Upper lobe of left lung (tissue), 6 donors: ENCODE measurements around the gene SLC39A5. TPM values are rescaled to one million over a fixed set of nuclear protein-coding genes. Genes with fewer than 3 reads are reported as not detected.
A peak's percentile ranks its signal among the peaks of the same experiment; 100 is the strongest.

Source experiments
- ATAC-seq, 2 donors: fragments of 200-7000 bp; cut with Tn5 transposase; one replicate each; pipeline ENCODE4 v1.9.1; 2022; ENCODE audit warnings: mild to moderate bottlenecking in 2 of 2, moderate library complexity in 2 of 2; ENCODE audit not compliant: low FRiP score in 2 of 2
- DNase-seq, 2 donors: peaks; one replicate each; pipeline ENCODE4 v3.0.0-alpha.2; 2019 to 2020
- H3K27ac ChIP-seq, 4 donors: fragments of 200-600 bp; sonication (generic); one replicate each; pipeline ENCODE4 v1.5.1; 2016 to 2019
- H3K27me3 ChIP-seq, 4 donors: fragments of 200-600 bp; sonication (generic); one replicate each; pipeline ENCODE4 v1.5.1; 2017 to 2019
- H3K36me3 ChIP-seq, 4 donors: fragments of 200-600 bp; sonication (generic); one replicate each; pipeline ENCODE4 v1.5.1; 2016 to 2019
- H3K4me1 ChIP-seq, 4 donors: fragments of 200-600 bp; sonication (generic); one replicate each; pipeline ENCODE4 v1.5.1; 2018 to 2019
- H3K4me3 ChIP-seq, 4 donors: fragments of 200-600 bp; sonication (generic); one replicate each; pipeline ENCODE4 v1.5.1; 2017 to 2019; ENCODE audit warnings: mild to moderate bottlenecking in 2 of 4, moderate library complexity in 1 of 4
- H3K9me3 ChIP-seq, 4 donors: fragments of 200-600 bp; sonication (generic); one replicate each; pipeline ENCODE4 v1.5.1; 2018 to 2019
- EP300 ChIP-seq, 4 donors: sonication (generic); formaldehyde crosslinking; IDR thresholded peaks; one replicate each; pipeline ENCODE4 v1.5.1; 2017; ENCODE audit warnings: antibody characterized with exemption in 4 of 4, control low read depth in 2 of 4
- POLR2A ChIP-seq, 4 donors: fragments of 450-650 bp; IDR thresholded peaks; one replicate each; pipeline ENCODE4 v1.5.1; 2016 to 2017; ENCODE audit warnings: antibody characterized with exemption in 4 of 4, mild to moderate bottlenecking in 2 of 4
- POLR2AphosphoS5 ChIP-seq, 2 donors: sonication (generic); formaldehyde crosslinking; IDR thresholded peaks; one replicate each; pipeline ENCODE4 v1.5.1; 2017; ENCODE audit warnings: antibody characterized with exemption in 2 of 2
- WGBS, 2 donors: methylation state at CpG; one replicate each; pipeline ENCODE4 v1.1.5; 2017 to 2018; 5-methylcytosine and 5-hydroxymethylcytosine counted together
- total RNA-seq, 6 donors: library from RNA; depleted of rRNA in 4 of 6; stranded (reverse); fragments of >200 nt in 4 of 6; gene quantifications; one replicate each; pipeline versions ENCODE4 v1.1.0 to v1.2.1, GENCODE V29; 2016 to 2021
- TF ChIP-seq, protein P1 (sequence below), 6 experiments: fragments of 450-650 bp in 4 of 6; fragments of 200-600 bp in 2 of 6; sonication (generic) in 2 of 6; IDR thresholded peaks; one replicate each; pipeline ENCODE4 v1.5.1; 2016 to 2019; ENCODE audit warnings: antibody characterized with exemption in 6 of 6
- donor health status: DM: no; HTN: no; CAD: no; lungs with moderate emphysema.
- donor health status: DM: no; HTN: yes; CAD: no; lungs with severe emphysema.

The SLC39A5 gene
- total RNA-seq, 6 donors from 2014 or later, result 0.37 to 1.2 (median 1.1) TPM; not detected in 3

DNA sequence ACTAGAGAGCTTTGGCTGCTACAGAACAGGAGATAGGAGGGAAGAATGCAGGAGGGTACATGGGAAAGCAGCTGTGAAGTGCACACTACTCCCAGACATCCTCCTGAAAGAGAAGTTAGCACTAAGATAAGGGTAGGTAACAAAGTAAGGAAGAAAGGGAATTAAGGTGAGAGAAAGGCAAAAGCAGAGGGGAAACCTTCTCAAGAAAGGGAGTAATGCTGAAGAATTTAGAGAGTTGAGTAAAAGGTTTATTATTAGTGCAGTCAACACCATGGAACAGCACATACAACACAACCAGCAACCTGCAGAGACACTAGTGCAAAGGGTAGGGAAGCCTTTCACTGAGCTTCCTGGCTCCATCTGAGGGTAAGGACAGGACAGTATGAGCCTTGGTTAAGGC lies 25.6 kb upstream of the SLC39A5 start:
- Histone ChIP-seq H3K27ac (no peak overlapping the region), H3K27me3 (no peaks in the 10 kb centered on the region), H3K4me1 (peaks cover 0 to 4% (median 0%) of the 10 kb centered on the region in 4 donors), H3K36me3 (peaks cover 24 to 50% (median 38%) of the 10 kb centered on the region in 4 donors), H3K9me3 (no peaks in the 10 kb centered on the region), H3K4me3 (no peak overlapping the region)
- no peak for DNase-seq
- no peak for ATAC-seq
- TF ChIP-seq EP300 (IDR thresholded peaks at IDR 0.05) (no peak), POLR2A (IDR thresholded peaks at IDR 0.05) (no peak), POLR2AphosphoS5 (IDR thresholded peaks at IDR 0.05) (no peak)
- TF ChIP-seq, protein P1, sequence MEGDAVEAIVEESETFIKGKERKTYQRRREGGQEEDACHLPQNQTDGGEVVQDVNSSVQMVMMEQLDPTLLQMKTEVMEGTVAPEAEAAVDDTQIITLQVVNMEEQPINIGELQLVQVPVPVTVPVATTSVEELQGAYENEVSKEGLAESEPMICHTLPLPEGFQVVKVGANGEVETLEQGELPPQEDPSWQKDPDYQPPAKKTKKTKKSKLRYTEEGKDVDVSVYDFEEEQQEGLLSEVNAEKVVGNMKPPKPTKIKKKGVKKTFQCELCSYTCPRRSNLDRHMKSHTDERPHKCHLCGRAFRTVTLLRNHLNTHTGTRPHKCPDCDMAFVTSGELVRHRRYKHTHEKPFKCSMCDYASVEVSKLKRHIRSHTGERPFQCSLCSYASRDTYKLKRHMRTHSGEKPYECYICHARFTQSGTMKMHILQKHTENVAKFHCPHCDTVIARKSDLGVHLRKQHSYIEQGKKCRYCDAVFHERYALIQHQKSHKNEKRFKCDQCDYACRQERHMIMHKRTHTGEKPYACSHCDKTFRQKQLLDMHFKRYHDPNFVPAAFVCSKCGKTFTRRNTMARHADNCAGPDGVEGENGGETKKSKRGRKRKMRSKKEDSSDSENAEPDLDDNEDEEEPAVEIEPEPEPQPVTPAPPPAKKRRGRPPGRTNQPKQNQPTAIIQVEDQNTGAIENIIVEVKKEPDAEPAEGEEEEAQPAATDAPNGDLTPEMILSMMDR (IDR thresholded peaks at IDR 0.05), result no peak

GRCh38 chr12:56205445-56205844 lies 24.4 kb upstream of the SLC39A5 start:
- Histone ChIP-seq H3K4me1 (peaks cover 0 to 4% (median 0%) of the 10 kb centered on the region in 4 donors), H3K27ac (peak overlapping the region in 1 of 4 donors; percentile 16), H3K4me3 (no peak overlapping the region), H3K36me3 (peaks cover 32 to 62% (median 49%) of the 10 kb centered on the region in 4 donors), H3K9me3 (no peaks in the 10 kb centered on the region), H3K27me3 (no peaks in the 10 kb centered on the region)
- TF ChIP-seq, protein P1 (IDR thresholded peaks at IDR 0.05), result no peak
- TF ChIP-seq EP300 (IDR thresholded peaks at IDR 0.05) (no peak), POLR2A (IDR thresholded peaks at IDR 0.05) (no peak), POLR2AphosphoS5 (IDR thresholded peaks at IDR 0.05) (no peak)
- no peak for ATAC-seq
- no peak for DNase-seq

GRCh38 chr12:56206452-56207166 lies 23.2 kb upstream of the SLC39A5 start:
- WGBS, 2 donors, result 72 to 79% methylated on average over 10 to 11 of the region's 14 CpGs
- H3K9me3 ChIP-seq, result no peaks in the 10 kb centered on the region
- no peaks in the 10 kb centered on the region for H3K27me3 ChIP-seq
- peaks cover 0 to 4% (median 0%) of the 10 kb centered on the region in 4 donors for H3K4me1 ChIP-seq
- ATAC-seq (peak in 1 of 2 donors; percentile 82), DNase-seq (peak in 1 of 2 donors; percentile 62)
- H3K36me3 ChIP-seq, result peaks cover 40 to 74% (median 59%) of the 10 kb centered on the region in 4 donors
- H3K4me3 ChIP-seq, result no peak overlapping the region
- TF ChIP-seq, protein P1 (IDR thresholded peaks at IDR 0.05), result peak; percentile 35 to 63 (median 40)
- no peak for TF ChIP-seq POLR2A (IDR thresholded peaks at IDR 0.05)
- H3K27ac ChIP-seq, result no peak overlapping the region

GRCh38 chr12:56208006-56208405 lies 21.8 kb upstream of the SLC39A5 start:
- DNase-seq (no peak), ATAC-seq (no peak)
- H3K4me1 ChIP-seq, result no peaks in the 10 kb centered on the region
- no peaks in the 10 kb centered on the region for H3K27me3 ChIP-seq
- 91 to 99% methylated on average over 6 of the region's 6 CpGs for WGBS, 2 donors
- H3K36me3 ChIP-seq, result peaks cover 52 to 88% (median 73%) of the 10 kb centered on the region in 4 donors
- no peak overlapping the region for H3K4me3 ChIP-seq
- TF ChIP-seq POLR2AphosphoS5 (IDR thresholded peaks at IDR 0.05) (no peak), POLR2A (IDR thresholded peaks at IDR 0.05) (no peak), EP300 (IDR thresholded peaks at IDR 0.05) (no peak)
- TF ChIP-seq, protein P1 (IDR thresholded peaks at IDR 0.05), result no peak
- no peaks in the 10 kb centered on the region for H3K9me3 ChIP-seq
- no peak overlapping the region for H3K27ac ChIP-seq

DNA sequence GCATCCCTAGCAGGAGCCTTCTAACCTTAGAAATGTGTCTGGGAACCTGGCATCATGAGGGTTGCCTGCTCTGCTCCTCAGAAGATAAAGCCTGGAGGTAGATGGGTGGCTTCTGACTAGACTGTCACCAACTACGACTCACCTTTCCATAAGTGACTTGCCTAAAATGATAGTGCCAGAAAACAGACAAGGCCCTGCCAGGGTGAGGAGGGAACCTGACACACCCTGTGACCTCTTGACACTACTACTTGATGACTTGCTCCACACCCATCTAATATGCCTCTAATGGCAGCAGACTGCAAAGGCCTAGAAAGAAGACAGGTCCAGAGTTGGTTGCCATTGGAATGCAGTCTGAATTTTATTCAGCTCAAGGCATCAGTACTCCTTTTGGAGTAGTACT lies 17.5 kb upstream of the SLC39A5 start:
- no peaks in the 10 kb centered on the region for H3K27me3 ChIP-seq
- no peaks in the 10 kb centered on the region for H3K9me3 ChIP-seq
- no peak for DNase-seq
- H3K4me1 ChIP-seq, result peaks cover 0 to 1% (median 0%) of the 10 kb centered on the region in 4 donors
- no peak overlapping the region for H3K27ac ChIP-seq
- TF ChIP-seq POLR2AphosphoS5 (IDR thresholded peaks at IDR 0.05) (no peak), POLR2A (IDR thresholded peaks at IDR 0.05) (no peak), EP300 (IDR thresholded peaks at IDR 0.05) (no peak)
- TF ChIP-seq, protein P1 (IDR thresholded peaks at IDR 0.05), result no peak
- 100% methylated on average over 1 of the region's 1 CpG for WGBS, 2 donors
- no peak overlapping the region for H3K4me3 ChIP-seq
- peaks cover 55 to 98% (median 84%) of the 10 kb centered on the region in 4 donors for H3K36me3 ChIP-seq
- no peak for ATAC-seq
